Jurkat, Clone E6-1 (cell line): Measurements from ENCODE around the gene OR51I2.

Source experiments
- DNase-seq: peaks from one replicate; pipeline ENCODE4 v3.0.0-alpha.2; 2011; ENCODE audit warnings: low read depth, low spot score
- H3K4me3 ChIP-seq: 2 replicates; pipeline ENCODE4 v1.5.1; 2011; ENCODE audit warnings: mild to moderate bottlenecking, low read length, control low read depth, moderate library complexity

Gene OR51I2

GRCh38 chr11:5500393-5500801 is 51.3 kb downstream of the OR51I2 start:
- no peak overlapping the region for H3K4me3 ChIP-seq
- DNase-seq: no peak

GRCh38 chr11:5504403-5504921 is 55.3 kb downstream of the OR51I2 start:
- no peak overlapping the region for H3K4me3 ChIP-seq
- DNase-seq: no peak

- no peak for DNase-seq
- H3K4me3 ChIP-seq: no peak overlapping the region
These were observed 56.4 kb downstream of the OR51I2 start for GRCh38 chr11:5505363-5506048.
